Tibial nerve (tissue), 4 donors: ENCODE measurements around the gene EPAS1. TPM values are rescaled to one million over a fixed set of nuclear protein-coding genes. Genes with fewer than 3 reads are reported as not detected.

Experiments used
- DNase-seq, 2 donors: peaks; one replicate each; pipeline ENCODE4 v3.0.0-alpha.2; 2019; ENCODE audit warnings: low spot score in 2 of 2
- H3K27ac ChIP-seq, 4 donors: fragments of 200-600 bp; sonication (generic) in 3 of 4; one replicate each; pipeline ENCODE4 v1.5.1; 2017 to 2019; ENCODE audit warnings: mild to moderate bottlenecking in 1 of 4
- H3K27me3 ChIP-seq, 2 donors: fragments of 200-600 bp; sonication (generic) in 1 of 2; one replicate each; pipeline versions ENCODE4 v1.5.1 to v1.6.0; 2017 to 2019
- H3K36me3 ChIP-seq, 3 donors: fragments of 200-600 bp; sonication (generic); one replicate each; pipeline ENCODE4 v1.5.1; 2018 to 2019
- H3K4me1 ChIP-seq, 4 donors: fragments of 200-600 bp; sonication (generic) in 3 of 4; one replicate each; pipeline ENCODE4 v1.5.1; 2017 to 2019
- H3K4me3 ChIP-seq, 4 donors: fragments of 200-600 bp; sonication (generic) in 3 of 4; one replicate each; pipeline ENCODE4 v1.5.1; 2017 to 2019; ENCODE audit warnings: mild to moderate bottlenecking in 1 of 4, moderate library complexity in 1 of 4
- H3K9me3 ChIP-seq, 4 donors: fragments of 200-600 bp; sonication (generic) in 3 of 4; one replicate each; pipeline ENCODE4 v1.5.1; 2017 to 2019
- CTCF ChIP-seq, 5 experiments: fragments of 200-600 bp in 3 of 5; fragments of 450-650 bp in 2 of 5; sonication (generic) in 3 of 5; IDR thresholded peaks; one replicate each; pipeline ENCODE4 v1.5.1; 2016 to 2019; ENCODE audit warnings: antibody characterized with exemption in 5 of 5, mild to moderate bottlenecking in 3 of 5, moderate library complexity in 2 of 5
- EP300 ChIP-seq, 2 donors: sonication (generic); formaldehyde crosslinking; IDR thresholded peaks; one replicate each; pipeline ENCODE4 v1.6.1; 2017; ENCODE audit warnings: antibody characterized with exemption in 2 of 2, mild to moderate bottlenecking in 1 of 2
- POLR2A ChIP-seq, 2 donors: fragments of 450-650 bp; IDR thresholded peaks; one replicate each; pipeline ENCODE4 v1.6.1; 2017; ENCODE audit warnings: antibody characterized with exemption in 2 of 2, mild to moderate bottlenecking in 2 of 2, moderate library complexity in 2 of 2
- WGBS, 2 donors: methylation state at CpG; one replicate each; pipeline ENCODE4 v1.1.5; 2018; 5-methylcytosine and 5-hydroxymethylcytosine counted together
- total RNA-seq, 4 donors: library from RNA; depleted of rRNA; stranded (reverse); fragments of >200 nt; gene quantifications; one replicate each; pipeline ENCODE4 v1.1.0, GENCODE V29; 2016

Gene EPAS1
- total RNA-seq, 4 donors from 2014 or later, result 110 to 451 (median 231) TPM

GRCh38 chr2:46260305-46260704 lies 36.9 kb upstream of the EPAS1 start:
- Histone ChIP-seq H3K9me3 (no peaks in the 10 kb centered on the region), H3K27ac (no peak overlapping the region), H3K4me1 (peaks cover 0 to 17% (median 0%) of the 10 kb centered on the region in 4 donors), H3K36me3 (no peaks in the 10 kb centered on the region), H3K4me3 (no peak overlapping the region), H3K27me3 (no peaks in the 10 kb centered on the region)
- 84 to 89% methylated on average over 4 of the region's 4 CpGs for WGBS, 2 donors
- TF ChIP-seq CTCF (IDR thresholded peaks at IDR 0.05) (no peak), EP300 (IDR thresholded peaks at IDR 0.05) (no peak), POLR2A (IDR thresholded peaks at IDR 0.05) (no peak)
- no peak for DNase-seq

- no peak for DNase-seq
- 72 to 79% methylated on average over 2 of the region's 2 CpGs for WGBS, 2 donors
- H3K27me3 ChIP-seq, result no peaks in the 10 kb centered on the region
- H3K9me3 ChIP-seq, result no peaks in the 10 kb centered on the region
- TF ChIP-seq EP300 (IDR thresholded peaks at IDR 0.05) (no peak), CTCF (IDR thresholded peaks at IDR 0.05) (no peak), POLR2A (IDR thresholded peaks at IDR 0.05) (no peak)
- H3K4me3 ChIP-seq, result no peak overlapping the region
- H3K27ac ChIP-seq, result no peak overlapping the region
- H3K36me3 ChIP-seq, result no peaks in the 10 kb centered on the region
- peaks cover 0 to 19% (median 0%) of the 10 kb centered on the region in 4 donors for H3K4me1 ChIP-seq
Observed at GRCh38 chr2:46262248-46262938, 34.8 kb upstream of the EPAS1 start.

- Histone ChIP-seq H3K4me3 (no peak overlapping the region), H3K36me3 (no peaks in the 10 kb centered on the region), H3K4me1 (peaks cover 0 to 18% (median 0%) of the 10 kb centered on the region in 4 donors), H3K9me3 (no peaks in the 10 kb centered on the region), H3K27me3 (no peaks in the 10 kb centered on the region), H3K27ac (no peak overlapping the region)
- WGBS, 2 donors, result 94 to 100% methylated on average over 1 of the region's 1 CpG
- TF ChIP-seq POLR2A (IDR thresholded peaks at IDR 0.05) (no peak), EP300 (IDR thresholded peaks at IDR 0.05) (no peak), CTCF (IDR thresholded peaks at IDR 0.05) (no peak)
- DNase-seq, result no peak
Observed at GRCh38 chr2:46263347-46263746, 33.9 kb upstream of the EPAS1 start.

GRCh38 chr2:46264447-46264846 lies 32.8 kb upstream of the EPAS1 start:
- Histone ChIP-seq H3K4me3 (no peak overlapping the region), H3K36me3 (no peaks in the 10 kb centered on the region), H3K27me3 (no peaks in the 10 kb centered on the region), H3K27ac (no peak overlapping the region), H3K4me1 (peaks cover 0 to 13% (median 0%) of the 10 kb centered on the region in 4 donors), H3K9me3 (no peaks in the 10 kb centered on the region)
- 74 to 81% methylated on average over 2 of the region's 2 CpGs for WGBS, 2 donors
- TF ChIP-seq POLR2A (IDR thresholded peaks at IDR 0.05), result no peak
- no peak for TF ChIP-seq EP300 (IDR thresholded peaks at IDR 0.05)
- no peak for TF ChIP-seq CTCF (IDR thresholded peaks at IDR 0.05)
- DNase-seq, result no peak

GRCh38 chr2:46266134-46266533 lies 31.1 kb upstream of the EPAS1 start:
- Histone ChIP-seq H3K36me3 (no peaks in the 10 kb centered on the region), H3K27me3 (no peaks in the 10 kb centered on the region), H3K27ac (no peak overlapping the region), H3K9me3 (no peaks in the 10 kb centered on the region), H3K4me1 (peaks cover 0 to 9% (median 0%) of the 10 kb centered on the region in 4 donors), H3K4me3 (no peak overlapping the region)
- WGBS, 2 donors, result 62 to 66% methylated on average over 5 of the region's 5 CpGs
- DNase-seq, result no peak
- no peak for TF ChIP-seq EP300 (IDR thresholded peaks at IDR 0.05)
- TF ChIP-seq POLR2A (IDR thresholded peaks at IDR 0.05), result no peak
